Suprapubic skin (tissue), 3 donors: ENCODE data around the gene ELAPOR1.

Experiments
- CTCF ChIP-seq, 2 donors: fragments of 200-600 bp in 1 of 2; fragments of 450-650 bp in 1 of 2; sonication (generic) in 1 of 2; IDR thresholded peaks; one replicate each; pipeline ENCODE4 v1.5.1; 2016 to 2019; ENCODE audit warnings: antibody characterized with exemption in 2 of 2, mild to moderate bottlenecking in 1 of 2, moderate library complexity in 1 of 2
- EP300 ChIP-seq: sonication (generic); formaldehyde crosslinking; IDR thresholded peaks from one replicate; pipeline ENCODE4 v1.6.1; 2017; ENCODE audit warnings: antibody characterized with exemption

- TF ChIP-seq CTCF (IDR thresholded peaks at IDR 0.05), result no peak
- no peak for TF ChIP-seq EP300
Observed at GRCh38 chr1:109152196-109152595, 38.3 kb downstream of the ELAPOR1 start.
